K562 (cell line): ENCODE results near the gene DYNLT2. TPM values are rescaled to one million over a fixed set of nuclear protein-coding genes. Genes with fewer than 3 reads are reported as not detected.

Experiments
- ATAC-seq: fragments of 200-7000 bp; cut with Tn5 transposase; 3 replicates; pipeline ENCODE4 v1.9.1; 2020; ENCODE audit warnings: moderate library complexity
- BruUV-seq: library from RNA; stranded (reverse); fragments of 400-500 nt; replicated peaks from 2 replicates; lab custom pipeline; 2021; lab: Mats Ljungman, UMichigan
- CTCF ChIA-PET: fragments of 300-600 bp; formaldehyde crosslinking; extraction: SDS; loops from one replicate; lab custom pipeline; 2021; ENCODE audit warnings: low intra/inter-chr PET ratio; lab: Yijun Ruan, JAX
- POLR2A ChIA-PET: fragments of 300-600, 350-650 bp; sonication (Branson Sonifier 250); formaldehyde crosslinking; extraction: SDS; loops from one replicate; lab custom pipeline; 2021; ENCODE audit warnings: antibody characterized with exemption, inconsistent platforms; lab: Yijun Ruan, JAX
- DNase-seq, 4 experiments: peaks; one replicate each; pipeline versions ENCODE4 v3.0.0 to v3.0.0-alpha.2; 2011 to 2018; ENCODE audit warnings: low spot score in 3 of 4, mixed read lengths in 3 of 4; ENCODE audit errors: extremely low read depth in 1 of 4
- FAIRE-seq: peaks from 2 replicates; lab custom pipeline; 2011; peaks lifted over from hg19 to GRCh38; lab: Jason Lieb, UNC
- H2AFZ ChIP-seq: 2 replicates; pipeline ENCODE4 v1.6.0; 2011; ENCODE audit warnings: low read depth, low read length, control low read depth, inconsistent platforms
- H3K27ac ChIP-seq: fragments of 200-600 bp; 3 replicates; pipeline ENCODE4 v1.8.0; 2011; ENCODE audit warnings: low read depth, mild to moderate bottlenecking, control low read depth, inconsistent platforms, low read length, moderate library complexity, mixed read lengths; ENCODE audit errors: extremely low read depth
- H3K27me3 ChIP-seq, 2 experiments: fragments of 300-600 bp in 1 of 2; 2 replicates in 1 of 2; 3 replicates in 1 of 2; pipeline versions ENCODE4 v1.6.0 to v1.8.0; 2011; ENCODE audit warnings: inconsistent platforms in 2 of 2, low read length in 2 of 2, mild to moderate bottlenecking in 1 of 2, mixed read lengths in 1 of 2, moderate library complexity in 1 of 2; ENCODE audit not compliant: control insufficient read depth in 2 of 2, insufficient read depth in 2 of 2
- H3K36me3 ChIP-seq: fragments of 300-600 bp; 3 replicates; pipeline ENCODE4 v1.8.0; 2011; ENCODE audit warnings: mild to moderate bottlenecking, low read length, inconsistent platforms; ENCODE audit not compliant: control insufficient read depth, insufficient read depth
- H3K4me1 ChIP-seq, 2 experiments: fragments of 200-600 bp in 1 of 2; replicated peaks in 1 of 2; 2 replicates in 1 of 2; 3 replicates in 1 of 2; pipeline versions ENCODE4 v1.5.1 to v1.8.0; 2011; ENCODE audit warnings: inconsistent platforms in 2 of 2, low read length in 2 of 2, mild to moderate bottlenecking in 1 of 2, mixed read lengths in 1 of 2, moderate library complexity in 1 of 2; ENCODE audit not compliant: control insufficient read depth in 2 of 2, insufficient read depth in 2 of 2
- H3K4me2 ChIP-seq: 2 replicates; pipeline ENCODE4 v1.6.1; 2011; ENCODE audit warnings: low read length, control low read depth, inconsistent platforms, mixed read lengths; ENCODE audit not compliant: insufficient read depth
- H3K4me3 ChIP-seq: fragments of 200-600 bp; sonication (generic), shearing (Covaris generic); 2 replicates; pipeline ENCODE4 v1.5.1; 2016; ENCODE audit warnings: control low read depth, inconsistent platforms
- H3K79me2 ChIP-seq: fragments of 200-600 bp; 3 replicates; pipeline ENCODE4 v1.8.0; 2011; ENCODE audit warnings: low read length, inconsistent platforms; ENCODE audit not compliant: control insufficient read depth, insufficient read depth
- H3K9ac ChIP-seq, 2 experiments: 2 replicates each; pipeline versions ENCODE4 v1.6.0 to v1.6.1; 2011; ENCODE audit warnings: low read depth in 2 of 2, low read length in 2 of 2, control low read depth in 1 of 2, inconsistent platforms in 1 of 2, mild to moderate bottlenecking in 1 of 2, mixed read lengths in 1 of 2; ENCODE audit not compliant: insufficient read depth in 1 of 2
- H3K9me1 ChIP-seq: one replicate; pipeline ENCODE4 v1.6.0; 2011; ENCODE audit warnings: inconsistent platforms, mild to moderate bottlenecking, low read length, moderate library complexity; ENCODE audit not compliant: control insufficient read depth, insufficient read depth
- H3K9me3 ChIP-seq: replicated peaks from 2 replicates; pipeline ENCODE4 v1.5.1; 2011; ENCODE audit warnings: low read depth, low read length, inconsistent platforms; ENCODE audit not compliant: control insufficient read depth, insufficient read depth
- H4K20me1 ChIP-seq: replicated peaks from 2 replicates; pipeline ENCODE4 v1.6.1; 2011; ENCODE audit warnings: low read length, inconsistent platforms, mixed read lengths; ENCODE audit not compliant: control insufficient read depth, insufficient read depth
- CTCF ChIP-seq, 3 experiments: IDR thresholded peaks in 2 of 3; conservative IDR thresholded peaks in 1 of 3; 2 replicates each; pipeline ENCODE4 v1.5.1; 2011 to 2012; ENCODE audit warnings: low read length in 3 of 3, mild to moderate bottlenecking in 3 of 3, control low read depth in 2 of 3, improper control_type of control experiment in 1 of 3, inconsistent platforms in 1 of 3, low read depth in 1 of 3, mixed read lengths in 1 of 3, moderate library complexity in 1 of 3; ENCODE audit not compliant: insufficient read depth in 2 of 3
- LEF1 ChIP-seq: fragments of 450-650 bp; IDR thresholded peaks from 2 replicates; pipeline ENCODE4 v1.6.1; 2016; ENCODE audit warnings: mild to moderate bottlenecking
- MGA ChIP-seq: fragments of 450-650 bp; IDR thresholded peaks from 2 replicates; pipeline ENCODE4 v1.6.1; 2016; ENCODE audit warnings: mild to moderate bottlenecking, moderate library complexity
- MLLT1 ChIP-seq, 2 experiments: fragments of 450-650 bp; IDR thresholded peaks; 2 replicates each; pipeline ENCODE4 v1.6.1; 2016
- WGBS: fragments of 100-300 bp; shearing (Covaris generic); methylation state at CpG from one replicate; pipeline ENCODE4 v1.1.6; 2016; ENCODE audit warnings: low coverage, mixed read lengths; ENCODE audit not compliant: insufficient coverage; ENCODE audit errors: missing lambda C conversion rate; 5-methylcytosine and 5-hydroxymethylcytosine counted together
- in situ Hi-C: fragments of 300-500 bp; cut with MboI; formaldehyde crosslinking; loops from 4 replicates; pipeline ENCODE4 v1.15.0; 2018; ENCODE audit warnings: inconsistent platforms, mixed read lengths
- intact Hi-C: fragments of 100-400 bp; cut with micrococcal nuclease; formaldehyde crosslinking; loops from 2 replicates; pipeline ENCODE4 v1.14.2; 2022
- polyA plus RNA-seq, 8 experiments: library from polyadenylated mRNA; depleted of rRNA in 4 of 8; stranded (reverse) in 5 of 8; unstranded in 3 of 8; fragments of >200 nt; fragmentation: Nextera tagmentation in 2 of 8; fragmentation: Illumina TruSeq in 1 of 8; extraction: Ambion mirVana in 2 of 8; extraction: Trizol in 1 of 8; gene quantifications; 2 replicates each; pipeline versions ENCODE4 v1.2.1 to v1.2.3, GENCODE V29; 2011 to 2014; ENCODE audit warnings: inconsistent platforms in 1 of 8, missing spikeins in 1 of 8
- total RNA-seq, 7 experiments: library from RNA; depleted of rRNA in 6 of 7; stranded (reverse); fragments of >200 nt in 6 of 7; fragmentation: Illumina TruSeq in 2 of 7; extraction: Trizol in 2 of 7; gene quantifications; 2 replicates each; pipeline versions ENCODE4 v1.2.1 to v1.2.3, GENCODE V29; 2011 to 2021; ENCODE audit warnings: low replicate concordance in 1 of 7

The DYNLT2 gene
- total and polyA plus RNA-seq, 9 of the 15 experiments (the other 6 are each of a cell fraction or from before 2014, with no cell fraction given), result 2.0 to 12.8 (median 6.3) TPM

GRCh38 chr6:169720207-169720855 is 31.0 kb downstream of the DYNLT2 start:
- peaks cover 19 to 20% of the 10 kb centered on the region in 2 experiments for H3K4me1 ChIP-seq
- no TSS peak for BruUV-seq
- ATAC-seq (no peak), FAIRE-seq (no peak), DNase-seq (no peak)
- H3K9me1 ChIP-seq, result no peaks in the 10 kb centered on the region
- H3K36me3 ChIP-seq, result peaks cover 43% of the 10 kb centered on the region
- H3K9me3 ChIP-seq, result no peaks in the 10 kb centered on the region
- H3K27me3 ChIP-seq, result no peaks in the 10 kb centered on the region
- H3K4me3 ChIP-seq, result no peak overlapping the region
- in situ Hi-C loops (no loop called here), intact Hi-C loops (no loop called here)
- TF ChIP-seq MGA, result no peak
- TF ChIP-seq CTCF (IDR thresholded peaks at IDR 0.05 in 2 of 3, conservative IDR thresholded peaks at IDR 0.05 in 1 of 3; ENCODE audit: insufficient read depth in 2 of 3, low read depth in 1 of 3, low read length in 3 of 3), result peak in 2 of 3 experiments; percentile 13 to 15; a peak in 1 of 6 replicates
- TF ChIP-seq MLLT1 (IDR thresholded peaks at IDR 0.05), result no peak
- TF ChIP-seq LEF1, result no peak
- peaks cover 49% of the 10 kb centered on the region for H3K79me2 ChIP-seq
- ChIA-PET POLR2A (interaction anchor here (0.6 to 7.0 kb wide), 4 partner anchors 10 to 15 kb away, joined by 3 to 46 read pairs (median 4); no protein-coding TSS in a partner anchor), CTCF (no interaction called here)
- no peak overlapping the region for H3K4me2 ChIP-seq
- H3K27ac ChIP-seq, result no peak overlapping the region
- H4K20me1 ChIP-seq, result peaks cover 6% of the 10 kb centered on the region
- no peak overlapping the region for H3K9ac ChIP-seq
- no peak overlapping the region for H2AFZ ChIP-seq
- WGBS, result 93% methylated on average over 3 of the region's 3 CpGs
